ENCODE results near the gene CAPG.
"Not testable (repeated sequence)": the region's sequence is repeated elsewhere in the genome, so short reads cannot be mapped to it uniquely, and the experiment has no call there.

CAPG gene

GRCh38 chr2:85395912-85396475 is 14.2 kb downstream of the CAPG start:
- no peak for DNase-seq

- no peak for DNase-seq
Measured at GRCh38 chr2:85394976-85395375, 15.2 kb downstream of the CAPG start.

GRCh38 chr2:85394261-85394681 is 15.9 kb downstream of the CAPG start:
- no peak for DNase-seq

GRCh38 chr2:85393836-85394235 is 16.3 kb downstream of the CAPG start:
- no peak for DNase-seq

GRCh38 chr2:85390941-85391669 is 19.1 kb downstream of the CAPG start:
- DNase-seq: peak; percentile 75 to 83

- DNase-seq: no peak
Measured at GRCh38 chr2:85388878-85389538, 21.2 kb downstream of the CAPG start.

GRCh38 chr2:85387754-85388153 is 22.4 kb downstream of the CAPG start:
- DNase-seq: no peak

- DNase-seq: no peak
Measured at GRCh38 chr2:85385746-85386145, 24.4 kb downstream of the CAPG start.

GRCh38 chr2:85383850-85384249 is 26.3 kb downstream of the CAPG start:
- no peak for DNase-seq

- DNase-seq: not testable (repeated sequence)
Measured at GRCh38 chr2:85383151-85383550, 27.0 kb downstream of the CAPG start.

- DNase-seq: no peak
Measured at GRCh38 chr2:85380048-85380447, 30.1 kb downstream of the CAPG start.

- no peak for DNase-seq
Measured at GRCh38 chr2:85378257-85378656, 31.9 kb downstream of the CAPG start.

- DNase-seq: no peak
Measured at GRCh38 chr2:85377083-85377482, 33.1 kb downstream of the CAPG start.

- DNase-seq: no peak
Measured at GRCh38 chr2:85376291-85377065, 33.7 kb downstream of the CAPG start.

GRCh38 chr2:85371045-85371444 is 39.1 kb downstream of the CAPG start:
- DNase-seq: no peak

GRCh38 chr2:85369500-85369899 is 40.7 kb downstream of the CAPG start:
- DNase-seq: no peak

- no peak for DNase-seq
Measured at GRCh38 chr2:85368921-85369320, 41.2 kb downstream of the CAPG start.

- no peak for DNase-seq
Measured at GRCh38 chr2:85367180-85367579, 43.0 kb downstream of the CAPG start.

GRCh38 chr2:85362653-85363387 is 47.3 kb downstream of the CAPG start:
- not testable (repeated sequence) for DNase-seq

- DNase-seq: no peak
Measured at GRCh38 chr2:85357736-85358135, 52.4 kb downstream of the CAPG start.

GRCh38 chr2:85356186-85356585 is 54.0 kb downstream of the CAPG start:
- no peak for DNase-seq

- DNase-seq: no peak
Measured at GRCh38 chr2:85355521-85355920, 54.6 kb downstream of the CAPG start.

GRCh38 chr2:85355073-85355410 is 55.1 kb downstream of the CAPG start:
- DNase-seq: no peak

All from activated CD4-positive, alpha-beta T cell treated with anti-CD3 and anti-CD28 coated beads, Interleukin-2, amount 50 U/mL, for 48 hours (primary cell).